Activated naive CD8-positive, alpha-beta T cell treated with anti-CD3 and anti-CD28 coated beads, Interleukin-2, amount 50 U/mL, for 24 hours (primary cell): ENCODE measurements around the gene CLDN5.

Experiments used
- ATAC-seq: fragments of 150-1000 bp; cut with Tn5 transposase; one replicate; pipeline ENCODE4 v1.10.0; 2021
- DNase-seq: peaks from one replicate; pipeline ENCODE4 v3.0.0; 2021
- H3K27ac Mint-ChIP-seq: one replicate; pipeline ENCODE4 v1.8.0; 2021; ENCODE audit warnings: mild to moderate bottlenecking, mixed read lengths
- H3K27me3 Mint-ChIP-seq: one replicate; pipeline ENCODE4 v1.8.0; 2021; ENCODE audit warnings: mixed read lengths
- H3K36me3 Mint-ChIP-seq: one replicate; pipeline ENCODE4 v1.8.0; 2021; ENCODE audit warnings: low read depth, mixed read lengths
- H3K4me1 Mint-ChIP-seq: one replicate; pipeline ENCODE4 v1.8.0; 2021; ENCODE audit warnings: mixed read lengths
- H3K4me3 Mint-ChIP-seq: one replicate; pipeline ENCODE4 v1.8.0; 2021; ENCODE audit warnings: mild to moderate bottlenecking, moderate library complexity, mixed read lengths
- H3K9me3 Mint-ChIP-seq: one replicate; pipeline ENCODE4 v1.8.0; 2021; ENCODE audit warnings: mixed read lengths

Gene CLDN5

GRCh38 chr22:19524170-19525115 is at the start of gene CLDN5:
Gene CLDN5 (minus strand): TSS chr22:19524410. CDS start chr22:19524255, 155 bp downstream.
- Mint-ChIP-seq H3K27ac (no peak within 1 kb of the TSS), H3K36me3 (peaks cover 6% of the 10 kb centered on the region), H3K9me3 (no peaks in the 10 kb centered on the region), H3K4me3 (peak within 1 kb of the TSS; percentile 32), H3K27me3 (peaks cover 28% of the 10 kb centered on the region), H3K4me1 (peaks cover 10% of the 10 kb centered on the region)
- DNase-seq (no peak), ATAC-seq (peak; percentile 31)

- Mint-ChIP-seq H3K4me3 (no peak overlapping the region), H3K9me3 (no peaks in the 10 kb centered on the region), H3K4me1 (peaks cover 11% of the 10 kb centered on the region), H3K36me3 (no peaks in the 10 kb centered on the region), H3K27ac (no peak overlapping the region), H3K27me3 (no peaks in the 10 kb centered on the region)
- ATAC-seq (no peak), DNase-seq (no peak)
Measured at GRCh38 chr22:19571995-19572394, 47.8 kb upstream of the CLDN5 start.

- H3K27me3 Mint-ChIP-seq: no peaks in the 10 kb centered on the region
- no peak for DNase-seq
- H3K27ac Mint-ChIP-seq: no peak overlapping the region
- H3K4me1 Mint-ChIP-seq: peaks cover 4% of the 10 kb centered on the region
- H3K9me3 Mint-ChIP-seq: no peaks in the 10 kb centered on the region
- no peak overlapping the region for H3K4me3 Mint-ChIP-seq
- no peaks in the 10 kb centered on the region for H3K36me3 Mint-ChIP-seq
- no peak for ATAC-seq
Measured at GRCh38 chr22:19571207-19571795, 47.1 kb upstream of the CLDN5 start.

GRCh38 chr22:19569976-19570375 is 45.8 kb upstream of the CLDN5 start:
- DNase-seq (no peak), ATAC-seq (no peak)
- H3K36me3 Mint-ChIP-seq: no peaks in the 10 kb centered on the region
- no peak overlapping the region for H3K27ac Mint-ChIP-seq
- H3K4me3 Mint-ChIP-seq: no peak overlapping the region
- no peaks in the 10 kb centered on the region for H3K9me3 Mint-ChIP-seq
- H3K27me3 Mint-ChIP-seq: no peaks in the 10 kb centered on the region
- no peaks in the 10 kb centered on the region for H3K4me1 Mint-ChIP-seq

GRCh38 chr22:19569276-19569640 is 45.0 kb upstream of the CLDN5 start:
- Mint-ChIP-seq H3K27ac (no peak overlapping the region), H3K9me3 (no peaks in the 10 kb centered on the region), H3K4me3 (no peak overlapping the region), H3K4me1 (no peaks in the 10 kb centered on the region), H3K36me3 (no peaks in the 10 kb centered on the region), H3K27me3 (no peaks in the 10 kb centered on the region)
- no peak for ATAC-seq
- no peak for DNase-seq

- no peaks in the 10 kb centered on the region for H3K4me1 Mint-ChIP-seq
- H3K36me3 Mint-ChIP-seq: no peaks in the 10 kb centered on the region
- H3K4me3 Mint-ChIP-seq: no peak overlapping the region
- H3K27me3 Mint-ChIP-seq: no peaks in the 10 kb centered on the region
- no peak overlapping the region for H3K27ac Mint-ChIP-seq
- DNase-seq: no peak
- no peaks in the 10 kb centered on the region for H3K9me3 Mint-ChIP-seq
- ATAC-seq: no peak
Measured at GRCh38 chr22:19568337-19569275, 44.4 kb upstream of the CLDN5 start.

GRCh38 chr22:19567157-19568009 is 43.2 kb upstream of the CLDN5 start:
- Mint-ChIP-seq H3K4me1 (no peaks in the 10 kb centered on the region), H3K36me3 (no peaks in the 10 kb centered on the region), H3K27ac (no peak overlapping the region), H3K9me3 (no peaks in the 10 kb centered on the region), H3K4me3 (no peak overlapping the region), H3K27me3 (no peaks in the 10 kb centered on the region)
- ATAC-seq (no peak), DNase-seq (no peak)

GRCh38 chr22:19566279-19567156 is 42.3 kb upstream of the CLDN5 start:
- DNase-seq (no peak), ATAC-seq (no peak)
- Mint-ChIP-seq H3K4me3 (no peak overlapping the region), H3K27me3 (no peaks in the 10 kb centered on the region), H3K27ac (no peak overlapping the region), H3K9me3 (no peaks in the 10 kb centered on the region), H3K36me3 (no peaks in the 10 kb centered on the region), H3K4me1 (no peaks in the 10 kb centered on the region)

- peak; percentile 33 for ATAC-seq
- Mint-ChIP-seq H3K27ac (no peak overlapping the region), H3K36me3 (no peaks in the 10 kb centered on the region), H3K27me3 (no peaks in the 10 kb centered on the region), H3K9me3 (no peaks in the 10 kb centered on the region), H3K4me1 (no peaks in the 10 kb centered on the region), H3K4me3 (no peak overlapping the region)
- DNase-seq: no peak
Measured at GRCh38 chr22:19565382-19566278, 41.4 kb upstream of the CLDN5 start.

- Mint-ChIP-seq H3K36me3 (no peaks in the 10 kb centered on the region), H3K27me3 (no peaks in the 10 kb centered on the region), H3K4me1 (no peaks in the 10 kb centered on the region), H3K27ac (no peak overlapping the region), H3K4me3 (no peak overlapping the region), H3K9me3 (no peaks in the 10 kb centered on the region)
- no peak for ATAC-seq
- no peak for DNase-seq
Measured at GRCh38 chr22:19559956-19560355, 35.7 kb upstream of the CLDN5 start.

GRCh38 chr22:19559324-19559811 is 35.2 kb upstream of the CLDN5 start:
- no peak for ATAC-seq
- no peak overlapping the region for H3K27ac Mint-ChIP-seq
- H3K27me3 Mint-ChIP-seq: peaks cover 1% of the 10 kb centered on the region
- DNase-seq: no peak
- no peaks in the 10 kb centered on the region for H3K4me1 Mint-ChIP-seq
- no peaks in the 10 kb centered on the region for H3K9me3 Mint-ChIP-seq
- H3K36me3 Mint-ChIP-seq: no peaks in the 10 kb centered on the region
- H3K4me3 Mint-ChIP-seq: no peak overlapping the region

- H3K9me3 Mint-ChIP-seq: no peaks in the 10 kb centered on the region
- H3K4me1 Mint-ChIP-seq: no peaks in the 10 kb centered on the region
- peaks cover 7% of the 10 kb centered on the region for H3K27me3 Mint-ChIP-seq
- H3K27ac Mint-ChIP-seq: no peak overlapping the region
- no peak for DNase-seq
- H3K4me3 Mint-ChIP-seq: no peak overlapping the region
- no peaks in the 10 kb centered on the region for H3K36me3 Mint-ChIP-seq
- no peak for ATAC-seq
Measured at GRCh38 chr22:19556963-19557545, 32.8 kb upstream of the CLDN5 start.
